ENCODE measurements around the gene ATAT1. TPM values are rescaled to one million over a fixed set of nuclear protein-coding genes. Genes with fewer than 3 reads are reported as not detected.

The ATAT1 gene
- total and polyA plus RNA-seq, 2 of the 13 experiments (the other 11 are each of a cell fraction or from before 2014, with no cell fraction given): 9.2 to 23.6 TPM

DNA sequence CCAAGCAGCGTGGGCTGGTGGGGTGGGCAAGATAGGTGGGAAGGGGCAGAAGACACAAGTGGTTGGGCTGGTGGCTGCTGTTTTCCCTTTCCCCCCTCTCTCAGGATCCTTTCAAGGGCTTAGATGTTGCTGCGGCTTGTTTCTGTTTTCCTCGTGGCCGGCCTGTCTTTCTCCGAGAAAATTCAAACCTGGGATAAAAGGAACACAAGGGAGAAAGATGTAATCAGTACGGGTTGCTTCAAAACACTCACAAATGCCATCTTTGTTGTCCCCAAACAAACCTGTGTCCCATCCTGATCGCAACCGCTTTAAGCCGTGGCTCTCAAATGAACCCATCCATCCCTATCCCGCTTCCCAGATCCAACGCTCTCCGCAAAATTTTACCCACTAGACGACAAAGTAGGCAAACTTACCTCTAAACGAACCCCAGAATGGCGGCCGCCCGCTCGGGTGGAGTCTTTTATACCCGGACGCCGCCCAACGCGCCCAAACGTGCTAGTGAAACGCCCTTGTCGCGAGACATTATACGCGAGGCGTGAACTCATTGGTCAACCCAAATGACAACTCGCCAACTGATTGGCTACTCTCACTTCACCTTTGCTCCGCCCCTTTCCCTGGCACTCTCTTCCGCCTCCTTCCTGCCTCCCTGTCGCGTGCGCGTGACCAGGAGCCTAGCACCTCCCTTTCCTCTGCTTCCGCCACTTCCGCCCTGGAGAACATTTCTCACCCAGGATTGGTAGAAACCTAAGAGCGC lies 9.7 kb upstream of the ATAT1 start, which contains the start of gene PPP1R10 (continued):
- TF ChIP-seq, protein P1, sequence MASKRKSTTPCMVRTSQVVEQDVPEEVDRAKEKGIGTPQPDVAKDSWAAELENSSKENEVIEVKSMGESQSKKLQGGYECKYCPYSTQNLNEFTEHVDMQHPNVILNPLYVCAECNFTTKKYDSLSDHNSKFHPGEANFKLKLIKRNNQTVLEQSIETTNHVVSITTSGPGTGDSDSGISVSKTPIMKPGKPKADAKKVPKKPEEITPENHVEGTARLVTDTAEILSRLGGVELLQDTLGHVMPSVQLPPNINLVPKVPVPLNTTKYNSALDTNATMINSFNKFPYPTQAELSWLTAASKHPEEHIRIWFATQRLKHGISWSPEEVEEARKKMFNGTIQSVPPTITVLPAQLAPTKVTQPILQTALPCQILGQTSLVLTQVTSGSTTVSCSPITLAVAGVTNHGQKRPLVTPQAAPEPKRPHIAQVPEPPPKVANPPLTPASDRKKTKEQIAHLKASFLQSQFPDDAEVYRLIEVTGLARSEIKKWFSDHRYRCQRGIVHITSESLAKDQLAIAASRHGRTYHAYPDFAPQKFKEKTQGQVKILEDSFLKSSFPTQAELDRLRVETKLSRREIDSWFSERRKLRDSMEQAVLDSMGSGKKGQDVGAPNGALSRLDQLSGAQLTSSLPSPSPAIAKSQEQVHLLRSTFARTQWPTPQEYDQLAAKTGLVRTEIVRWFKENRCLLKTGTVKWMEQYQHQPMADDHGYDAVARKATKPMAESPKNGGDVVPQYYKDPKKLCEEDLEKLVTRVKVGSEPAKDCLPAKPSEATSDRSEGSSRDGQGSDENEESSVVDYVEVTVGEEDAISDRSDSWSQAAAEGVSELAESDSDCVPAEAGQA (IDR thresholded peaks at IDR 0.05; ENCODE audit: low read depth): no peak; the same call in 1 of the 2 replicates
- TF ChIP-seq, protein P1 (CRISPR knock-in tag; IDR thresholded peaks at IDR 0.05; ENCODE audit: borderline replicate concordance): no peak; the same call in 1 of the 2 replicates
- TF ChIP-seq, protein P2, sequence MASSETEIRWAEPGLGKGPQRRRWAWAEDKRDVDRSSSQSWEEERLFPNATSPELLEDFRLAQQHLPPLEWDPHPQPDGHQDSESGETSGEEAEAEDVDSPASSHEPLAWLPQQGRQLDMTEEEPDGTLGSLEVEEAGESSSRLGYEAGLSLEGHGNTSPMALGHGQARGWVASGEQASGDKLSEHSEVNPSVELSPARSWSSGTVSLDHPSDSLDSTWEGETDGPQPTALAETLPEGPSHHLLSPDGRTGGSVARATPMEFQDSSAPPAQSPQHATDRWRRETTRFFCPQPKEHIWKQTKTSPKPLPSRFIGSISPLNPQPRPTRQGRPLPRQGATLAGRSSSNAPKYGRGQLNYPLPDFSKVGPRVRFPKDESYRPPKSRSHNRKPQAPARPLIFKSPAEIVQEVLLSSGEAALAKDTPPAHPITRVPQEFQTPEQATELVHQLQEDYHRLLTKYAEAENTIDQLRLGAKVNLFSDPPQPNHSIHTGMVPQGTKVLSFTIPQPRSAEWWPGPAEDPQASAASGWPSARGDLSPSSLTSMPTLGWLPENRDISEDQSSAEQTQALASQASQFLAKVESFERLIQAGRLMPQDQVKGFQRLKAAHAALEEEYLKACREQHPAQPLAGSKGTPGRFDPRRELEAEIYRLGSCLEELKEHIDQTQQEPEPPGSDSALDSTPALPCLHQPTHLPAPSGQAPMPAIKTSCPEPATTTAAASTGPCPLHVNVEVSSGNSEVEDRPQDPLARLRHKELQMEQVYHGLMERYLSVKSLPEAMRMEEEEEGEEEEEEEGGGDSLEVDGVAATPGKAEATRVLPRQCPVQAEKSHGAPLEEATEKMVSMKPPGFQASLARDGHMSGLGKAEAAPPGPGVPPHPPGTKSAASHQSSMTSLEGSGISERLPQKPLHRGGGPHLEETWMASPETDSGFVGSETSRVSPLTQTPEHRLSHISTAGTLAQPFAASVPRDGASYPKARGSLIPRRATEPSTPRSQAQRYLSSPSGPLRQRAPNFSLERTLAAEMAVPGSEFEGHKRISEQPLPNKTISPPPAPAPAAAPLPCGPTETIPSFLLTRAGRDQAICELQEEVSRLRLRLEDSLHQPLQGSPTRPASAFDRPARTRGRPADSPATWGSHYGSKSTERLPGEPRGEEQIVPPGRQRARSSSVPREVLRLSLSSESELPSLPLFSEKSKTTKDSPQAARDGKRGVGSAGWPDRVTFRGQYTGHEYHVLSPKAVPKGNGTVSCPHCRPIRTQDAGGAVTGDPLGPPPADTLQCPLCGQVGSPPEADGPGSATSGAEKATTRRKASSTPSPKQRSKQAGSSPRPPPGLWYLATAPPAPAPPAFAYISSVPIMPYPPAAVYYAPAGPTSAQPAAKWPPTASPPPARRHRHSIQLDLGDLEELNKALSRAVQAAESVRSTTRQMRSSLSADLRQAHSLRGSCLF (CRISPR knock-in tag; IDR thresholded peaks at IDR 0.05; ENCODE audit: borderline replicate concordance): peak; percentile 77; the same call in 1 of the 2 replicates
- TF ChIP-seq MTF1 (CRISPR knock-in tag; IDR thresholded peaks at IDR 0.05): peak; percentile 92
- TF ChIP-seq, protein P3, sequence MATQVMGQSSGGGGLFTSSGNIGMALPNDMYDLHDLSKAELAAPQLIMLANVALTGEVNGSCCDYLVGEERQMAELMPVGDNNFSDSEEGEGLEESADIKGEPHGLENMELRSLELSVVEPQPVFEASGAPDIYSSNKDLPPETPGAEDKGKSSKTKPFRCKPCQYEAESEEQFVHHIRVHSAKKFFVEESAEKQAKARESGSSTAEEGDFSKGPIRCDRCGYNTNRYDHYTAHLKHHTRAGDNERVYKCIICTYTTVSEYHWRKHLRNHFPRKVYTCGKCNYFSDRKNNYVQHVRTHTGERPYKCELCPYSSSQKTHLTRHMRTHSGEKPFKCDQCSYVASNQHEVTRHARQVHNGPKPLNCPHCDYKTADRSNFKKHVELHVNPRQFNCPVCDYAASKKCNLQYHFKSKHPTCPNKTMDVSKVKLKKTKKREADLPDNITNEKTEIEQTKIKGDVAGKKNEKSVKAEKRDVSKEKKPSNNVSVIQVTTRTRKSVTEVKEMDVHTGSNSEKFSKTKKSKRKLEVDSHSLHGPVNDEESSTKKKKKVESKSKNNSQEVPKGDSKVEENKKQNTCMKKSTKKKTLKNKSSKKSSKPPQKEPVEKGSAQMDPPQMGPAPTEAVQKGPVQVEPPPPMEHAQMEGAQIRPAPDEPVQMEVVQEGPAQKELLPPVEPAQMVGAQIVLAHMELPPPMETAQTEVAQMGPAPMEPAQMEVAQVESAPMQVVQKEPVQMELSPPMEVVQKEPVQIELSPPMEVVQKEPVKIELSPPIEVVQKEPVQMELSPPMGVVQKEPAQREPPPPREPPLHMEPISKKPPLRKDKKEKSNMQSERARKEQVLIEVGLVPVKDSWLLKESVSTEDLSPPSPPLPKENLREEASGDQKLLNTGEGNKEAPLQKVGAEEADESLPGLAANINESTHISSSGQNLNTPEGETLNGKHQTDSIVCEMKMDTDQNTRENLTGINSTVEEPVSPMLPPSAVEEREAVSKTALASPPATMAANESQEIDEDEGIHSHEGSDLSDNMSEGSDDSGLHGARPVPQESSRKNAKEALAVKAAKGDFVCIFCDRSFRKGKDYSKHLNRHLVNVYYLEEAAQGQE (IDR thresholded peaks at IDR 0.05; ENCODE audit: borderline replicate concordance in 1 of 2, low read depth in 1 of 2, low read length in 2 of 2): peak in 1 of 2 experiments; percentile 85; a peak in 1 of 4 replicates
- TF ChIP-seq KLF12 (CRISPR knock-in tag; IDR thresholded peaks at IDR 0.05; ENCODE audit: borderline replicate concordance): peak; percentile 82; the same call in 1 of the 2 replicates
- TF ChIP-seq MIER3 (CRISPR knock-in tag; IDR thresholded peaks at IDR 0.05; ENCODE audit: borderline replicate concordance): peak; percentile 73
- peak; percentile 27; the same call in 1 of the 2 replicates for TF ChIP-seq ZSCAN25 (CRISPR knock-in tag; IDR thresholded peaks at IDR 0.05)
- TF ChIP-seq ZNF616 (CRISPR knock-in tag; IDR thresholded peaks at IDR 0.05; ENCODE audit: low read depth): 0 out of 2 replicates have a peak, but pooled peaks have one; percentile 31
